Lung microvascular endothelial cell (primary cell): ENCODE data around the gene TP53RK. TPM values are rescaled to one million over a fixed set of nuclear protein-coding genes. Genes with fewer than 3 reads are reported as not detected.
A peak's percentile ranks its signal among the peaks of the same experiment; 100 is the strongest.

Source experiments
- DNase-seq, 2 donors: peaks; one replicate each; pipeline versions ENCODE4 v3.0.0 to v3.0.0-alpha.2; 2010; ENCODE audit warnings: low read depth in 2 of 2
- total RNA-seq: library from RNA; depleted of rRNA; stranded (reverse); fragments of >200 nt; gene quantifications from 2 replicates; pipeline ENCODE4 v1.2.1, GENCODE V29; 2014

Gene TP53RK
- total RNA-seq, 1 donor from 2014 or later: 11.9 TPM

- DNase-seq: no peak
Observed at GRCh38 chr20:46708172-46708860, 19.1 kb upstream of the TP53RK start.

GRCh38 chr20:46706242-46706641 is 17.0 kb upstream of the TP53RK start:
- DNase-seq: no peak

DNA sequence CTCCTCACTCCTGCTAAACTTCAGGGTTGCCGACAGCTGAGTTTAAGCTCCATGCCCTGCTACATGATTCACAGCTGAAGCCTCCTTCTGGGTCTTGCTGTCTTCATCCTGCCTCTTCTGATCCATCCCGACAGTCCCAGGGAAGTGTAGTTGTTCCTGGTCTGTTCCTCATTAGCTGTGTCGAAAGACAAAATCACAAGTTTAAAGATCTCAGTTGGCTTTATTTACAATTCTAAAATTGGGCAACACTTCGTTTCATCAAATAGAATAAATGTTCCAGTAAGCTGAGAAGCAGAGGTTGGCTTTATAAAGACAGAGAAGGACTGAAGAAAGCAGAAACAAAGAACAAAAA is 16.1 kb upstream of the TP53RK start:
- no peak for DNase-seq

DNA sequence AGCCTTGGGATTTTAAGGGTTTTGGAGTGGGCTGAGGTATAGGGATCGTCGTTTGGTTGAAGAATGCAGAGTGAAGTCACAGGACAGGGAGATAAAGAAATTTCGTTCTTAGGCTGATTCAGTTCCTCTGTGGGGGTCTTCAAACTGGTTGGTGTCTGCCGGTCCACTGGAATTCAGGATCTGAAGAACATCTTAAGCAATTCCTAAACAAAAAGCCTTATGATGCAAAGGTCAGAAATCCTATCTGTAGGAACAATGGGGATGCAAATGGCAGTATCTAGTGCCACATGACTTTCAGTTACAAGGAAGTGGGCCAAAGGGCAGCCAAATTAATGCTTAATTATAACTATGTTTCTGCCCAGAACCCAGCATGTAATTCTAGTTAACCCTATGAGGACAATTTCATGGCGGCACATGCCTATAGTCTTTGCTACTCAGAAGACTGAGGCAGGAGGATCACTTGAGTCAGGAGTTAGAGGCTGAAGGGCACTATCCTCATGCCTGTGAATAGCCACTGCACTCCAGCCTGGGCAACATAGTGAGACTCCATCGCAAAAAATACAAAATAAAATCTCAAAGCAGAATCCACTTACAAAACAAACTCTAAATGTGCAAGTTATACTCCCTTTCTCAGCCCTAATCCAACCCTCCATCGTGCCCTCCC is 15.6 kb upstream of the TP53RK start:
- DNase-seq: no peak

DNA sequence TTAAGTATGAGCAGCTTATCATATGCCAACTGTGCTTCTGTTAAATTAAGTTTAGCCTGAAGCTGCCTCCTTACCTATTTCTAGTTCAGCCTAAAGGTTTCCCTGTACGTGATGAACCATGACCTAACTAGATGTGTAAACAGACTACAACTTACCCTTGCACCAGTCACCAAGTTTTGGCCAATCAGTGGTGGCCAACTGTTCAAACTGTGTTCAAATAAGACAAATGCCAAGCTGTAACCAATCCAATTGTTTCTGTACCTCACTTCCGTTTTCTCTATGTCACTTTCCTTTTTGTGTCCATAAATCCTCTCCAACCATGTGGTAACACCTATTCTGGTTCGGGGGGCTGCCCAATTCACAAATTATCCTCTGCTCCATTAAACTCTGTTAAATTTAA is 14.2 kb upstream of the TP53RK start:
- DNase-seq: no peak

- DNase-seq: no peak
Observed at GRCh38 chr20:46702447-46703203, 13.4 kb upstream of the TP53RK start.

DNA sequence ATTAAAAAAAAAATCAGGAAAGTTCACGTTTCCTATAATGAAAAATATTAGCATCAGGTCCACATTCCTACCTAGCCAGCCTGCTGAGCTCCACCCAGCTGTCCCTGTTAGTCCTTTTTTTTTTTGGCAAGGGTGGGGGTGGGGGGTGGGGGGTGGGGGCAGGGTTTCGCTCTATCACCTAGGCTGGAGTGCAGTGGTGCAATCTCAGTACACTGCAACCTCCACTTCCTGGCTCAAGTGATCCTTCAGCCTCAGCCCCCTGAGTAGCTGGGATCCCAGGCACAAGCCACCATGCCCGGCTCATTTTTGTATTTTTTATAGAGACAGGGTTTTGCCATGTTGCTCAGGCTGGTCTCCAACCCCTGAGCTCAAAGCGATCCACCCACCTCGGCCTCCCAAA is 12.7 kb upstream of the TP53RK start:
- DNase-seq: no peak

- no peak for DNase-seq
Observed at GRCh38 chr20:46701556-46701955, 12.3 kb upstream of the TP53RK start.

GRCh38 chr20:46701057-46701456 is 11.8 kb upstream of the TP53RK start:
- no peak for DNase-seq

GRCh38 chr20:46700481-46700880 is 11.2 kb upstream of the TP53RK start:
- no peak for DNase-seq

GRCh38 chr20:46699651-46700359 is 10.6 kb upstream of the TP53RK start:
- DNase-seq: peak; percentile 40 to 46

GRCh38 chr20:46698788-46699187 is 9.5 kb upstream of the TP53RK start:
- DNase-seq: no peak

- DNase-seq: no peak
Observed at GRCh38 chr20:46696791-46697279, 7.6 kb upstream of the TP53RK start.

DNA sequence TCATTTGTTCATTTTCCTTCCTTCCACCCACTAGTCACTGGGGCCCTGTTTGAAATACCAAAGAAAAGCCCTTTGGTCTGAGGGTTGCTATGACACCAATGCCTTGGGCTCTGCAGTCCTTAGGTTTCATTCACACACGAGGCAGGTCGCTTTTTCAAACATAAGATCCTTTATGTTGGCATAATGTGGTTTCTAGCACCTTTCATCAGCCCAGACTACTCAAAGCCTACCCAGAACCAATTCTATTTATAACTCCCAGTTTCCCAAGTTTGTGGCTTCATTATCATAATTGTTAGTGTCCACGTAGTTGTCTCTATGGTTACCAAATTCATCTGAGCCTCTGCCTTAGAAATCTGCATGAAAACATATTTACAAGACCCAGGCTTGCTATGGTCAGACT is 6.6 kb upstream of the TP53RK start:
- DNase-seq: no peak

- DNase-seq: peak; percentile 53 to 71
Observed at GRCh38 chr20:46694484-46694883, 5.2 kb upstream of the TP53RK start.

GRCh38 chr20:46691196-46691595 is 2.0 kb upstream of the TP53RK start:
- DNase-seq: no peak

- DNase-seq: peak; percentile 10 to 53
Observed at GRCh38 chr20:46690219-46691106, 1.2 kb upstream of the TP53RK start.

GRCh38 chr20:46689754-46690085 is 476 bp upstream of the TP53RK start:
- no peak for DNase-seq

DNA sequence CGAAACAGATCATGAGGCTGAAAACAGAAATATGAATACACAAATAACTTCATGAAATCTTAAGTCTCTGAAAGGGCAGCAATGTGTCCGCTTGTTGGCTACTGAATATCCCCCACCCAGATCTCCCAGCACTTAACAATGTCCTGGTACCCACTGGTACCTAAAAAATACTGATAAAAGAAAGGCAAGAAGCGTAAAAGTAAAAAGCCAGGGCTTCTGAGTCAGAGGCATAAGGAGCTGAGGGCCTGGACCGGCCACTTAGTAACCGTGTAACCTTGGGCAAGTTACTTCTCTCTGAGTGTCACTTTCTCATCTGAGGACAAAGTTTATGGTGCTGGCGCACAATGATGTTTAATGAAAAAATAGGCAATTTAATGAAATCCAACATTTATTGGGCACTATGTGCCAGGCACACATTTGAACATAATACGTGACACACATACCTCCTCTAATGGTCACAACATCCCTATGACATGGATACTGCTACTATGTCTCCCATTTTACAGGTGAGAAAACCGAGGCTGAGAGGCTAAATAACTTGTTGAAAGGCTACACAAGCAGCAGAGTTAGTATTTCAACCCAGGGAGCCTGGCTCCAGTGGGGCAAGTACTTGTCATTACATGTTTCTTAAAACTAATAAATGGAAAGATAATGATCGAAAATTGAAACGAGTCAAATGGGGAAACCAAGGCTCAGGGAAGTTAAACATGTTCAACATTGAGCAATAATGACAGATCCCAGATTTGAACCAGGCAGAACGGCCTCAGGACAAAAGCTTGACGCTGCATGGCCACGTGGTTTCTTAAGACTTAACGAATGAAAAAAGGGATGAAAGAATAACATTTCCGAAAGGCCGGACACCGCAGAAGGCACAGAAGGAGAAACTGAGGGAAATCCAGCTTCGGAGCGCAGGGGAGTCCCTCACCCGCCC is 828 bp downstream of the TP53RK start:
- peak in 1 of 2 donors; percentile 32 for DNase-seq
